NT2/D1 (cell line): ENCODE results near the gene SLC25A53.
"Not testable (repeated sequence)": the region's sequence is repeated elsewhere in the genome, so short reads cannot be mapped to it uniquely, and the experiment has no call there.

Experiments used
- DNase-seq: peaks from one replicate; pipeline ENCODE4 v3.0.0-alpha.2; 2011; ENCODE audit warnings: low read depth, low spot score
- H3K27me3 ChIP-seq: 2 replicates; pipeline ENCODE4 v1.6.0; 2011; ENCODE audit warnings: mild to moderate bottlenecking; ENCODE audit not compliant: insufficient read length, insufficient read depth
- H3K36me3 ChIP-seq: 2 replicates; pipeline ENCODE4 v1.6.1; 2011; ENCODE audit warnings: mild to moderate bottlenecking, low read length, mixed read lengths; ENCODE audit not compliant: insufficient read depth, insufficient read length
- H3K4me1 ChIP-seq: 2 replicates; pipeline ENCODE4 v1.5.1; 2011; ENCODE audit not compliant: insufficient read depth, insufficient read length
- H3K4me3 ChIP-seq: 2 replicates; pipeline ENCODE4 v1.5.1; 2011; ENCODE audit warnings: low read depth; ENCODE audit not compliant: insufficient read length
- H3K9ac ChIP-seq: 2 replicates; pipeline ENCODE4 v1.6.0; 2011; ENCODE audit warnings: low read depth; ENCODE audit not compliant: insufficient read length
- H3K9me3 ChIP-seq: 2 replicates; pipeline ENCODE4 v1.5.1; 2011; ENCODE audit warnings: mild to moderate bottlenecking, low read length; ENCODE audit not compliant: insufficient read depth
- SUZ12 ChIP-seq: IDR thresholded peaks from 2 replicates; pipeline ENCODE4 v1.6.1; 2011; ENCODE audit not compliant: insufficient read length, insufficient read depth; ENCODE audit errors: extremely low read depth
- YY1 ChIP-seq: IDR thresholded peaks from 2 replicates; pipeline ENCODE4 v1.6.1; 2011; ENCODE audit not compliant: insufficient read length, insufficient read depth
- ZNF274 ChIP-seq: IDR thresholded peaks from 2 replicates; pipeline ENCODE4 v1.6.1; 2011; ENCODE audit warnings: mild to moderate bottlenecking, low read depth, low read length

SLC25A53 gene

DNA sequence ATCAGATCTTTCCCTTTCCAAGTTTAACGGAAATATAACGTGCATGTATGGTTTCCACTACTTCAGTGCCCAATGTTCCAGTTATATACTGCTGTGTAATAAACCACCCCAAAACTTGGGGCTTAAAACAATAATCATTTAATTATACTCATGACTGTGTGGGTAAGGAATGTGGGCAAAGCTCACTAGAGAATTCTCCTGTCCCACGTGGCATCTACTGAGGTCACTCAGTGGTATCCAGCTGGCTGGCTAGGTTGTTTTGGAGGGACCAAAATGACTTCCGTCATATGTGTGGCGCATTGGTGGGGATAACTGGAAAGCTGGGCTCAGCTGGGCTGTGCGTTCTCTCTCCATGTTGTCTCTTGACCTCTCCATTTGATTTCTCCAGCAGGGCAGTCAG is 26.0 kb downstream of the SLC25A53 start:
- Histone ChIP-seq H3K36me3 (peaks cover 18% of the 10 kb centered on the region), H3K4me3 (no peak overlapping the region), H3K27me3 (no peaks in the 10 kb centered on the region), H3K4me1 (no peaks in the 10 kb centered on the region), H3K9ac (no peak overlapping the region), H3K9me3 (no peaks in the 10 kb centered on the region)
- no peak for DNase-seq
- TF ChIP-seq ZNF274 (no peak), SUZ12 (no peak), YY1 (no peak)

DNA sequence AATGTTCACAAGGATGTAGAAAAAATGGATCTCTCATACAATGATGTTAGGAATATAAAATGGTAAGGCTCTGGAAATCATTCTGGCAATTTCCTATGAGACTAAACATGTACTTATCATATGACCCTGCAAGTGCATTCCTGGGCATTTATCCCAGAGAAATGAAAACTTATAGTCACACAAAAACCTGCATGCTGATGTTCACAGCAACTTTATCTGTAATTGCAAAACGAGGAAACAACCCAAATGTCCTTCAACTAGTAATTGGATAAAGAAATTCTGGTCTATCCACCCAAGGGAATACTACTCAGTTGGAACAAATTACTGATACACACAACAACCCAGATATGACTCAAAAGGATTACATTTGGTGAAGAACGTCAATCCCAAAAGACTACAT is 30.0 kb downstream of the SLC25A53 start:
- TF ChIP-seq ZNF274 (no peak), YY1 (no peak), SUZ12 (no peak)
- no peak for DNase-seq
- Histone ChIP-seq H3K9me3 (no peaks in the 10 kb centered on the region), H3K4me1 (no peaks in the 10 kb centered on the region), H3K36me3 (peaks cover 18% of the 10 kb centered on the region), H3K9ac (no peak overlapping the region), H3K4me3 (no peak overlapping the region), H3K27me3 (no peaks in the 10 kb centered on the region)

- DNase-seq: no peak
- TF ChIP-seq YY1: no peak
- no peak for TF ChIP-seq SUZ12
- TF ChIP-seq ZNF274: no peak
- Histone ChIP-seq H3K9ac (no peak overlapping the region), H3K4me3 (no peak overlapping the region), H3K4me1 (no peaks in the 10 kb centered on the region), H3K36me3 (peaks cover 5% of the 10 kb centered on the region), H3K9me3 (no peaks in the 10 kb centered on the region), H3K27me3 (no peaks in the 10 kb centered on the region)
Observed at GRCh38 chrX:104122829-104123228, 34.0 kb downstream of the SLC25A53 start.

GRCh38 chrX:104118765-104119164 is 38.0 kb downstream of the SLC25A53 start:
- no peak overlapping the region for H3K9ac ChIP-seq
- H3K4me3 ChIP-seq: no peak overlapping the region
- H3K4me1 ChIP-seq: peaks cover under 1% of the 10 kb centered on the region
- H3K27me3 ChIP-seq: no peaks in the 10 kb centered on the region
- H3K9me3 ChIP-seq: no peaks in the 10 kb centered on the region
- DNase-seq: no peak
- H3K36me3 ChIP-seq: no peaks in the 10 kb centered on the region
- no peak for TF ChIP-seq ZNF274
- no peak for TF ChIP-seq SUZ12

DNA sequence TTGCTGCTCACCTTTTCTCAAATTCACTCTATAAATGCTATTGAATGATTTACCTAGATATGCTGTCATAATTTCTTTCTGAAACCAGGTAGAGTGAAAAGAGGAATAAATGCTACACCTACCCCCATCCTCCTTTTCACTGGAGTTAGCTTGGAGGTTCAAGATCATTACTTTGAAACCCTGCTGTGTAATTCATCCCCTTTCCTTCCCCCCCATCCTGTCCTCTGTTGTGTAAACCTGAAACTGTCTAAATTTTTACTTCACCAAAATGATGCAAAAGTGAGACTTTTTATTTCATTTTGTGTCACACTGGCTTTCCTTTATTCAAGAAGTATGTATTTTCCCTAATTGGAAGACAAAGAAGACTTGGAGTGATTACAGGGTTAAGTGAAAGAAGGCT is 39.0 kb downstream of the SLC25A53 start:
- no peak for TF ChIP-seq ZNF274
- TF ChIP-seq SUZ12: no peak
- TF ChIP-seq YY1: no peak

GRCh38 chrX:104113222-104113965 is 43.4 kb downstream of the SLC25A53 start:
- H3K4me3 ChIP-seq: peak overlapping the region; percentile 67

More for the DNA sequence above, 39.0 kb downstream of the SLC25A53 start:
- no peaks in the 10 kb centered on the region for H3K36me3 ChIP-seq
- no peaks in the 10 kb centered on the region for H3K9me3 ChIP-seq
- peaks cover 3% of the 10 kb centered on the region for H3K27me3 ChIP-seq
- H3K4me1 ChIP-seq: peaks cover 4% of the 10 kb centered on the region
- no peak for DNase-seq
- no peak overlapping the region for H3K4me3 ChIP-seq
- no peak overlapping the region for H3K9ac ChIP-seq

GRCh38 chrX:104112326-104112951 is 44.4 kb downstream of the SLC25A53 start, which contains the start of gene ZCCHC18:
Gene ZCCHC18 (plus strand): TSS chrX:104112523. CDS start chrX:104114112, 1,589 bp downstream.
- Histone ChIP-seq H3K36me3 (no peaks in the 10 kb centered on the region), H3K4me3 (peak within 1 kb of the TSS; percentile 67), H3K9ac (peak within 1 kb of the TSS; percentile 77), H3K27me3 (peaks cover 3% of the 10 kb centered on the region), H3K4me1 (peaks cover 5% of the 10 kb centered on the region), H3K9me3 (no peaks in the 10 kb centered on the region)
- TF ChIP-seq SUZ12: no peak
- TF ChIP-seq ZNF274: no peak
- TF ChIP-seq YY1: no peak
- DNase-seq: peak; percentile 80

More at GRCh38 chrX:104113222-104113965, 43.4 kb downstream of the SLC25A53 start:
- H3K9me3 ChIP-seq: no peaks in the 10 kb centered on the region
- no peaks in the 10 kb centered on the region for H3K36me3 ChIP-seq
- peak; percentile 60 for DNase-seq
- H3K4me1 ChIP-seq: peaks cover 5% of the 10 kb centered on the region
- TF ChIP-seq ZNF274 (no peak), YY1 (no peak), SUZ12 (no peak)
- H3K27me3 ChIP-seq: peaks cover 3% of the 10 kb centered on the region
- peak overlapping the region; percentile 77 for H3K9ac ChIP-seq

DNA sequence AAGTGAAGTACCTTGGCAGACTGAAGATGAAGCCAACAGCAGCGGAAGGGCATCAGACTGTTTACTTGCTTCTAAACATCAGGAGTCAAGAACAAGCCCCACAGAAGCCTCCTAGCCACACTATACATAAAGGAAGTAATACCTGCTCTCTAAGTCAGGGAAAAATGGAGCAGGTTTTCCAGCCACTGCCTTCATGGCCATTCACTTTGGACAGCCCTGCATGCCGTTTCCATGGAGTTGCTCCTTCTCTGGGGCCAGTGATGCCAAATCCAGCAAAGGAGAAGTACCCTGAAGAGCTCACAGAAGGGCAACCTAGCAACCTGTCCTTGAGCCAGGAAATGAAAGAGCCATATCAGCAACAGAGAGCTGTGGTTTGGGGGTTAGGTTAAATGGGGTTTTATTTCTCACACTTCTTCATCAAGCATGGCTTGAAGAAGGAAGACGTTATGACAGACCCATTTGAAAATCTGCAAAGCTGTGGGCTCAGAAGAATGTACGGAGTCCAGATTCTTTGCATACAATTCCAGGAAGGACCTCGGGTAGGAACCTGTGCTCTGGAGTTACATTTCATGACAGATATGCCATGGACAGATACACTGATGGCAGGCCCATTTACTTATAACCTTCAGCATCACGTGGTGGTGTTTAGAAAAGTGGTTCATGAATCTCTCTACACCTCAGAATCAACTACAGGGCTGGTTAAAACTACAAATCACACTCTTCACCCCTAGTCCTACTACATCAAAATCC is 46.1 kb downstream of the SLC25A53 start:
- not testable (repeated sequence) for H3K4me3 ChIP-seq, H3K9me3 ChIP-seq, H3K9ac ChIP-seq, H3K36me3 ChIP-seq, H3K27me3 ChIP-seq, H3K4me1 ChIP-seq, DNase-seq
